Fibroblast of mammary gland (primary cell): ENCODE data around the gene STAMBPL1.
"Not testable (repeated sequence)": the region's sequence is repeated elsewhere in the genome, so short reads cannot be mapped to it uniquely, and the experiment has no call there.

Experiments used
- DNase-seq: peaks from one replicate; pipeline ENCODE4 v3.0.0-alpha.2; 2010; ENCODE audit warnings: low read depth
- H3K4me3 ChIP-seq: 2 replicates; pipeline ENCODE4 v1.5.1; 2011; ENCODE audit warnings: low read depth, mild to moderate bottlenecking, low read length, moderate library complexity; ENCODE audit not compliant: control insufficient read depth
- CTCF ChIP-seq: conservative IDR thresholded peaks from 2 replicates; pipeline ENCODE4 v1.5.1; 2011; ENCODE audit warnings: low read depth, low read length, inconsistent platforms; ENCODE audit not compliant: control insufficient read depth, insufficient read depth

STAMBPL1 gene

GRCh38 chr10:88880282-88881076, 434 bp downstream of the STAMBPL1 start:
- peak; percentile 78 for DNase-seq
- peak overlapping the region; percentile 86 for H3K4me3 ChIP-seq
- no peak for TF ChIP-seq CTCF

- no peak for TF ChIP-seq CTCF
- peak; percentile 29 for DNase-seq
- peak overlapping the region; percentile 86 for H3K4me3 ChIP-seq
Measured at GRCh38 chr10:88881320-88881719, 1.3 kb downstream of the STAMBPL1 start.

- DNase-seq = no peak
- no peak for TF ChIP-seq CTCF
- peak overlapping the region; percentile 86 for H3K4me3 ChIP-seq
Measured at GRCh38 chr10:88881922-88882645, 2.0 kb downstream of the STAMBPL1 start.

- not testable (repeated sequence) for H3K4me3 ChIP-seq
- DNase-seq = peak; percentile 84
Measured at GRCh38 chr10:88882646-88883447, 2.8 kb downstream of the STAMBPL1 start.

- TF ChIP-seq CTCF = no peak
- H3K4me3 ChIP-seq = no peak overlapping the region
- no peak for DNase-seq
Measured at GRCh38 chr10:88883448-88883809, 3.4 kb downstream of the STAMBPL1 start.

- DNase-seq = peak; percentile 19
- no peak for TF ChIP-seq CTCF
Measured at GRCh38 chr10:88886557-88886956, 6.5 kb downstream of the STAMBPL1 start.

More at GRCh38 chr10:88886557-88886956, 6.5 kb downstream of the STAMBPL1 start:
- H3K4me3 ChIP-seq = no peak overlapping the region
